ENCODE results near the gene ARHGEF28.

Gene ARHGEF28

GRCh38 chr5:73945505-73945904 is 319.5 kb downstream of the ARHGEF28 start:
- peaks cover 2% of the 10 kb centered on the region for H3K9me3 ChIP-seq (ENCODE audit: insufficient read depth, low read length, severe bottlenecking)
- H2AFZ ChIP-seq (ENCODE audit: low read depth, low read length) = no peak overlapping the region
- H3K4me3 ChIP-seq (ENCODE audit: low read depth in 1 of 2, low read length in 2 of 2) = no peak overlapping the region
- ATAC-seq (ENCODE audit: insufficient read depth, low read depth) (no peak), DNase-seq (peak; percentile 7)
- no peaks in the 10 kb centered on the region for H3K36me3 ChIP-seq (ENCODE audit: insufficient read depth, low read length)
- H4K20me1 ChIP-seq (ENCODE audit: insufficient read depth, low read length) = no peaks in the 10 kb centered on the region
- TF ChIP-seq EZH2 (IDR thresholded peaks at IDR 0.05; ENCODE audit: borderline replicate concordance, low read depth, low read length, severe bottlenecking) (no peak), CTCF (IDR thresholded peaks at IDR 0.05; ENCODE audit: borderline replicate concordance, extremely low read depth, low read length, poor library complexity, severe bottlenecking) (peak; percentile 40)
- no peak overlapping the region for H3K9ac ChIP-seq (ENCODE audit: low read depth, low read length)
- no peaks in the 10 kb centered on the region for H3K79me2 ChIP-seq (ENCODE audit: insufficient read depth, low read length)
- no peaks in the 10 kb centered on the region for H3K27me3 ChIP-seq (ENCODE audit: insufficient read depth, low read length, poor library complexity)
- H3K4me1 ChIP-seq (ENCODE audit: insufficient read depth, low read length) = no peaks in the 10 kb centered on the region
- no peak overlapping the region for H3K4me2 ChIP-seq (ENCODE audit: insufficient read depth, low read length)
- H3K27ac ChIP-seq (ENCODE audit: low read length) = no peak overlapping the region

- Histone ChIP-seq H3K4me3 (ENCODE audit: low read depth in 1 of 2, low read length in 2 of 2) (no peak overlapping the region), H2AFZ (ENCODE audit: low read depth, low read length) (no peak overlapping the region), H3K9me3 (ENCODE audit: insufficient read depth, low read length, severe bottlenecking) (peaks cover 2% of the 10 kb centered on the region), H3K27ac (ENCODE audit: low read length) (no peak overlapping the region), H3K27me3 (ENCODE audit: insufficient read depth, low read length, poor library complexity) (no peaks in the 10 kb centered on the region), H3K79me2 (ENCODE audit: insufficient read depth, low read length) (no peaks in the 10 kb centered on the region), H3K9ac (ENCODE audit: low read depth, low read length) (no peak overlapping the region), H4K20me1 (ENCODE audit: insufficient read depth, low read length) (no peaks in the 10 kb centered on the region), H3K4me1 (ENCODE audit: insufficient read depth, low read length) (no peaks in the 10 kb centered on the region), H3K36me3 (ENCODE audit: insufficient read depth, low read length) (no peaks in the 10 kb centered on the region), H3K4me2 (ENCODE audit: insufficient read depth, low read length) (no peak overlapping the region)
- no peak for TF ChIP-seq CTCF (IDR thresholded peaks at IDR 0.05; ENCODE audit: borderline replicate concordance, extremely low read depth, low read length, poor library complexity, severe bottlenecking)
- TF ChIP-seq EZH2 (IDR thresholded peaks at IDR 0.05; ENCODE audit: borderline replicate concordance, low read depth, low read length, severe bottlenecking) = no peak
- no peak for ATAC-seq (ENCODE audit: insufficient read depth, low read depth)
- DNase-seq = no peak
Observed at GRCh38 chr5:73946278-73946677, 320.3 kb downstream of the ARHGEF28 start.

GRCh38 chr5:73946919-73947602 is 321.1 kb downstream of the ARHGEF28 start:
- no peak overlapping the region for H3K4me3 ChIP-seq (ENCODE audit: low read depth in 1 of 2, low read length in 2 of 2)
- no peak overlapping the region for H3K4me2 ChIP-seq (ENCODE audit: insufficient read depth, low read length)
- DNase-seq (no peak), ATAC-seq (ENCODE audit: insufficient read depth, low read depth) (no peak)
- no peak for TF ChIP-seq EZH2 (IDR thresholded peaks at IDR 0.05; ENCODE audit: borderline replicate concordance, low read depth, low read length, severe bottlenecking)
- no peak for TF ChIP-seq CTCF (IDR thresholded peaks at IDR 0.05; ENCODE audit: borderline replicate concordance, extremely low read depth, low read length, poor library complexity, severe bottlenecking)
- H3K9me3 ChIP-seq (ENCODE audit: insufficient read depth, low read length, severe bottlenecking) = peaks cover 2% of the 10 kb centered on the region
- no peak overlapping the region for H2AFZ ChIP-seq (ENCODE audit: low read depth, low read length)
- H3K4me1 ChIP-seq (ENCODE audit: insufficient read depth, low read length) = no peaks in the 10 kb centered on the region
- no peaks in the 10 kb centered on the region for H3K79me2 ChIP-seq (ENCODE audit: insufficient read depth, low read length)
- H4K20me1 ChIP-seq (ENCODE audit: insufficient read depth, low read length) = no peaks in the 10 kb centered on the region
- H3K27me3 ChIP-seq (ENCODE audit: insufficient read depth, low read length, poor library complexity) = no peaks in the 10 kb centered on the region
- no peak overlapping the region for H3K27ac ChIP-seq (ENCODE audit: low read length)
- H3K9ac ChIP-seq (ENCODE audit: low read depth, low read length) = no peak overlapping the region
- H3K36me3 ChIP-seq (ENCODE audit: insufficient read depth, low read length) = no peaks in the 10 kb centered on the region

Measured in DND-41 (cell line).